ENCODE measurements around the gene CNP.

- TF ChIP-seq CTCF (IDR thresholded peaks at IDR 0.05; ENCODE audit: borderline replicate concordance, extremely low read depth, low read length, poor library complexity, severe bottlenecking) (no peak), EZH2 (IDR thresholded peaks at IDR 0.05; ENCODE audit: borderline replicate concordance, low read depth, low read length, severe bottlenecking) (no peak)
Observed at GRCh38 chr17:41996855-41997164, 30.2 kb downstream of the CNP start.

All from DND-41 (cell line).